Measurements from ENCODE around the gene MACROH2A1.

Gene MACROH2A1

DNA sequence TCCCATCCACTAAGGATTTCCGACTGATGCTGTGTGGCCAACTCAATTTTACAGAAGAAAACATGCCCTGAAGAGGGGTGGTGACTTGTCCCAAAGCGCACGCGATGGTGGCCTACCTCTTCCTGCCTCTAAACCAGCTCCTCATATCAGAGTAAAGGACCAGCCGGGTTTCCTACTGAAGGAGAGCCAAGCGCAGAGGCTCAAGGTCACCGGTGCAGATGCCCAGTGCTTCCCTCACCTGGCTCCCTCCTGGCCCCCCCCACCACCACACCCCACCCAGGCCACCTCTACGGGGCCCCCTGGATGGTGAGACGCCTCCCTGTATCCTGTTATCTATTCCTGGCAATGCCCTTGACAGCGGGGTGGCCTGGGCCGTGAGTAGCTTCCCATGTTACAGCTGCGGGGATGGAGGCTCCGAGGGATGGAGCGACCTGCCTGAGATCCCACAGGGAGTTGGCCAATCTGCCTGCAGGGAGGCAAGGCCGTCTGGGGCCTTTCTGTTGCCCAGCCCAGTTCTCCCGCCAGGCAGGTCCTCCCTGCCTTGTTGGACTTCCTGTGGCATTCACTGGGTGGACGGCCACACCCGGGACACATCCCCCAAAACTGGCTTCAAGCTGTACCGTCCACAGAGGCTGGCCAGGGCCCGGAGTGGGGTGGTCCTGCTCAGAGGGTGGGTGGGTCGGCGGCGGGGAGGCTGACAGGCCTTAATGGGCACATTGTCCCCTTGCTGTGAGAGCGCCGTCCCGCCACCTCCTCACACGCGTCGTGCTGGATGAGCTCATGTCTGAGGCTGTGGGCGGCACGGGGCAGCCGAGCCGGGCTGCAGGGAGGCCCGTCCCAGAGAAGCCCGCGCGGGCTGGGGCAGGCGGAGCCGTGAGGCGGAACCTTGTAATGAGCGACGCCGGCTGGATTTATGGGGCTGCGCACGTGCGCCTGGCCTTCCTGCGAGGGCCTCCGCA is 72.5 kb downstream of the MACROH2A1 start:
- H3K36me3 ChIP-seq (ENCODE audit: insufficient read depth, insufficient read length, low read length): no peaks in the 10 kb centered on the region
- no peaks in the 10 kb centered on the region for H3K27me3 ChIP-seq (ENCODE audit: insufficient read depth, insufficient read length)
- DNase-seq (ENCODE audit: low read depth, low spot score): no peak
- TF ChIP-seq YY1 (IDR thresholded peaks at IDR 0.05; ENCODE audit: insufficient read depth, insufficient read length) (no peak), SUZ12 (IDR thresholded peaks at IDR 0.05; ENCODE audit: extremely low read depth, insufficient read depth, insufficient read length) (no peak), ZNF274 (IDR thresholded peaks at IDR 0.05; ENCODE audit: low read depth, low read length) (no peak)
- no peak overlapping the region for H3K9ac ChIP-seq (ENCODE audit: insufficient read length, low read depth)
- H3K4me3 ChIP-seq (ENCODE audit: insufficient read length, low read depth): no peak overlapping the region
- H3K9me3 ChIP-seq (ENCODE audit: insufficient read depth, low read length): no peaks in the 10 kb centered on the region
- H3K4me1 ChIP-seq (ENCODE audit: insufficient read depth, insufficient read length): peaks cover 4% of the 10 kb centered on the region

DNA sequence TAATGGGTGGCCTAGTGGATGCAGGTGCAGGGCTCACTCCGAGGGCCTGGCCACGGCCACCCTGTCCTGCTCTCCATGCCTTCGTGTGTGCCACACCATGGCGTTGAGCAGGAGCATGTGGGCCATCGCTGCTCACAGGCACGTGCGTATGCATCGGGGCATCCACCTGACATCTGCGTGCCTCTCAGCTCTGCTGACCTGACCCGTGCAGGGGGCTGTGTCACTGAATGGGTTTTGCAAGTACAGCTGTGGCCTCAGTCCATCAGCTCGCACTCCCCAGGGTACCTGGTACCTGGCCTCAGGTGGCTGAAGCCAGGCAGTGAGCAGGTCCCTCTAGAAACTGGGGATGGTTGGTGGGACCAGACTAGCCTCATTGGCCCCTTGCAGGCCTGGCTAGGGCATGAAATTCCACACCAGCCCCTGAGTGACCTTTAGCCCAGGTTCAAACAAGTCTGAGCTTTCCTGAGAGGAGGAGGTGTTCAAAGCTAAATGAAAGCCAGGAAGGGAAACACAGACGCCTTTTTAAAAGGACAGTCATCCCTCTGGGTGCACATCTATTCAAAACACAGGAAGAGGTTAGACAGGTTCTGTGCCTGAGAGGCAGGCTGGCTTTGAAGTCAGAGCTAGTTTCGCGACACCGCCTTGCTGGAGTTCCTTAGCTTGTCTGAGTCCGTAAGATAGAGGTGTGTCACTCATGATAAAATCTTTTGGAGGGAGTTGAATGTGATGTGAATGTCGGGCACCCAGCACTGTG is 74.0 kb downstream of the MACROH2A1 start:
- DNase-seq (ENCODE audit: low read depth, low spot score): no peak
- H3K36me3 ChIP-seq (ENCODE audit: insufficient read depth, insufficient read length, low read length): no peaks in the 10 kb centered on the region
- H3K4me3 ChIP-seq (ENCODE audit: insufficient read length, low read depth): no peak overlapping the region
- H3K27me3 ChIP-seq (ENCODE audit: insufficient read depth, insufficient read length): no peaks in the 10 kb centered on the region
- H3K9ac ChIP-seq (ENCODE audit: insufficient read length, low read depth): no peak overlapping the region
- peaks cover under 1% of the 10 kb centered on the region for H3K4me1 ChIP-seq (ENCODE audit: insufficient read depth, insufficient read length)
- TF ChIP-seq YY1 (IDR thresholded peaks at IDR 0.05; ENCODE audit: insufficient read depth, insufficient read length): no peak
- TF ChIP-seq SUZ12 (IDR thresholded peaks at IDR 0.05; ENCODE audit: extremely low read depth, insufficient read depth, insufficient read length): no peak
- no peak for TF ChIP-seq ZNF274 (IDR thresholded peaks at IDR 0.05; ENCODE audit: low read depth, low read length)
- no peaks in the 10 kb centered on the region for H3K9me3 ChIP-seq (ENCODE audit: insufficient read depth, low read length)

DNA sequence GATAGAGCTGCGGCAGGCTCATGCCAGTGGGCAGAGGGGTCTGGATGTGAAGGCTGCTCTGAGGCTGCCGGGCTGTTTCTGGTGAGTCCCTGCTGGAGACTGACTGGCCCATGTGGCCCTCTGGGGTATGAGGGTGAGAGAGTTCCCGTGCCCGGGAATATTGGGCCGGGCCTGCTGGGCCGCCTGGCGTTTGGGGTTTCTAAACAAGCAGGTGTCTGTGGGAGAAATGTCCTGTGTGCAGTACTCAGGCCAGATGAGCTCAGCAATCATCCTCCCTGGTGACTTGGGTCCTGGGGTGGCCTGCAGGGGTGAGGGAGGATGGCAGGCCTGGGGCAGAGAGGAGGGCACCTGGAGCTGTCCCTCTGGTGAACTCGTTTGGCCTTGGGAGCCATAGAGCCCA is 74.9 kb downstream of the MACROH2A1 start:
- Histone ChIP-seq H3K9me3 (ENCODE audit: insufficient read depth, low read length) (no peaks in the 10 kb centered on the region), H3K36me3 (ENCODE audit: insufficient read depth, insufficient read length, low read length) (no peaks in the 10 kb centered on the region), H3K4me3 (ENCODE audit: insufficient read length, low read depth) (no peak overlapping the region), H3K27me3 (ENCODE audit: insufficient read depth, insufficient read length) (no peaks in the 10 kb centered on the region), H3K9ac (ENCODE audit: insufficient read length, low read depth) (no peak overlapping the region), H3K4me1 (ENCODE audit: insufficient read depth, insufficient read length) (no peaks in the 10 kb centered on the region)
- no peak for TF ChIP-seq SUZ12 (IDR thresholded peaks at IDR 0.05; ENCODE audit: extremely low read depth, insufficient read depth, insufficient read length)
- TF ChIP-seq YY1 (IDR thresholded peaks at IDR 0.05; ENCODE audit: insufficient read depth, insufficient read length): no peak
- no peak for TF ChIP-seq ZNF274 (IDR thresholded peaks at IDR 0.05; ENCODE audit: low read depth, low read length)
- no peak for DNase-seq (ENCODE audit: low read depth, low spot score)

DNA sequence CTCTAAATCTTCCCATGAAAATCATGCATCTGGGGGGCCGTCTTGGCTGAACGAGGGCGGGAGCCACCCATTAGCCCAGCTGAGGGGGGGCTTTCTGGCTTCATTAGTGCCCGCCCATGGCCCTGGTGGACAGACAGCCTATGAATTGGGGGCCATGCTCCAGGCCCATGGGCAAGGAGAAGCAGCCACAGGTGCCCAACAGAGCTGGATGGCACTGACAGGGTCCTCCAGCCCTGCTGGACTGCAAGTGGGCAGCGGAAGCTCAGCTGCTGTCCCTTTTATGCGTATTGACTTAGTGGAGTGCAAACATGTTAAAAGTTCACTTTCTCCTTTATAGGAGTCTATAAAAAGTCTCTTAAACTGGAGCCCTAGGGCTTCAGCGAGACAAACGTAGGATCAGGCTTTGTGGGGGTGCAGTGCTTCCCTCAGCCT is 75.3 kb downstream of the MACROH2A1 start:
- no peak overlapping the region for H3K9ac ChIP-seq (ENCODE audit: insufficient read length, low read depth)
- TF ChIP-seq SUZ12 (IDR thresholded peaks at IDR 0.05; ENCODE audit: extremely low read depth, insufficient read depth, insufficient read length) (no peak), ZNF274 (IDR thresholded peaks at IDR 0.05; ENCODE audit: low read depth, low read length) (no peak), YY1 (IDR thresholded peaks at IDR 0.05; ENCODE audit: insufficient read depth, insufficient read length) (no peak)
- H3K27me3 ChIP-seq (ENCODE audit: insufficient read depth, insufficient read length): no peaks in the 10 kb centered on the region
- H3K4me3 ChIP-seq (ENCODE audit: insufficient read length, low read depth): no peak overlapping the region
- no peak for DNase-seq (ENCODE audit: low read depth, low spot score)
- H3K36me3 ChIP-seq (ENCODE audit: insufficient read depth, insufficient read length, low read length): no peaks in the 10 kb centered on the region
- H3K4me1 ChIP-seq (ENCODE audit: insufficient read depth, insufficient read length): no peaks in the 10 kb centered on the region
- no peaks in the 10 kb centered on the region for H3K9me3 ChIP-seq (ENCODE audit: insufficient read depth, low read length)

DNA sequence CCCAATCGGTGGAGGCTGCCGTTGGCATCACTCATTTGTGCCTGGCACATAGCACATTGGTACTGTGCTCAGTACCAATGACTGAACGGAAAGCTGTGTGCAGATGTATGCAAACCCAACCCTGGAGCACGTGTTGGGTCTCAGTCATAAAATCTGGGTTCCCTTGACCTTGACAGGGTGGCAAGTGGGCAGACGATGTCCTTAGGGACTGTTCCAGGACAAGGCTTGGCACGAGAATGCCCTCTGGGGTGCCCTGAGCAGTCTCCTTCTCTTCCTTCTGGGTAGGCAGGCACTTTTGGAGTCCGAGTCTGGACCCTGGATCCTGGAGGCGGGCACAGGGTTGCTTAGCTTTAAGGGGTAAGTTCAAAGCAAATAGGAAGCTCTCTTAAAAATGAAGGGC is 75.8 kb downstream of the MACROH2A1 start:
- TF ChIP-seq ZNF274 (IDR thresholded peaks at IDR 0.05; ENCODE audit: low read depth, low read length): no peak
- H3K4me1 ChIP-seq (ENCODE audit: insufficient read depth, insufficient read length): no peaks in the 10 kb centered on the region
- no peaks in the 10 kb centered on the region for H3K36me3 ChIP-seq (ENCODE audit: insufficient read depth, insufficient read length, low read length)
- no peaks in the 10 kb centered on the region for H3K9me3 ChIP-seq (ENCODE audit: insufficient read depth, low read length)
- H3K4me3 ChIP-seq (ENCODE audit: insufficient read length, low read depth): no peak overlapping the region
- H3K27me3 ChIP-seq (ENCODE audit: insufficient read depth, insufficient read length): no peaks in the 10 kb centered on the region
- DNase-seq (ENCODE audit: low read depth, low spot score): no peak
- no peak overlapping the region for H3K9ac ChIP-seq (ENCODE audit: insufficient read length, low read depth)

DNA sequence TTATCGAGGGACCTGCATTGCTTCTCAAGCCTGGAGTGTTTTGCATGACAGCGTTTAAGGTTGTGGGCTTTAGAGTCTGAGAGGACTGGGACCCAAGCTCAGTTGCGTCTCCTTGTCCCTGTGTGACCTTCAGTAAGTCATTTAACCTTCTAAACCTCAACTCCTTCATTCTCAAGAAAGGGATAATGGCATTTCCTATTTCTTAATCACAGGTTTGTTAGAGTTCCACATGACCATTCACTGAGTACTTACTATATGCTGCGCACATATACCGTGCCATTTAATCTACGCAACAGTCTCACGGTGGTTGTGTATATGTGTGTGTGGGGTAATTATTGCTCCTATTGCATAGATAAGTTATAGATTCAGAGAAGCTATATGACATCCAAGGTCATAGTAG is 76.3 kb downstream of the MACROH2A1 start:
- Histone ChIP-seq H3K9me3 (ENCODE audit: insufficient read depth, low read length) (no peaks in the 10 kb centered on the region), H3K4me1 (ENCODE audit: insufficient read depth, insufficient read length) (no peaks in the 10 kb centered on the region), H3K27me3 (ENCODE audit: insufficient read depth, insufficient read length) (no peaks in the 10 kb centered on the region), H3K9ac (ENCODE audit: insufficient read length, low read depth) (no peak overlapping the region), H3K4me3 (ENCODE audit: insufficient read length, low read depth) (no peak overlapping the region), H3K36me3 (ENCODE audit: insufficient read depth, insufficient read length, low read length) (no peaks in the 10 kb centered on the region)
- TF ChIP-seq SUZ12 (IDR thresholded peaks at IDR 0.05; ENCODE audit: extremely low read depth, insufficient read depth, insufficient read length): no peak
- no peak for TF ChIP-seq ZNF274 (IDR thresholded peaks at IDR 0.05; ENCODE audit: low read depth, low read length)
- TF ChIP-seq YY1 (IDR thresholded peaks at IDR 0.05; ENCODE audit: insufficient read depth, insufficient read length): no peak
- DNase-seq (ENCODE audit: low read depth, low spot score): no peak

DNA sequence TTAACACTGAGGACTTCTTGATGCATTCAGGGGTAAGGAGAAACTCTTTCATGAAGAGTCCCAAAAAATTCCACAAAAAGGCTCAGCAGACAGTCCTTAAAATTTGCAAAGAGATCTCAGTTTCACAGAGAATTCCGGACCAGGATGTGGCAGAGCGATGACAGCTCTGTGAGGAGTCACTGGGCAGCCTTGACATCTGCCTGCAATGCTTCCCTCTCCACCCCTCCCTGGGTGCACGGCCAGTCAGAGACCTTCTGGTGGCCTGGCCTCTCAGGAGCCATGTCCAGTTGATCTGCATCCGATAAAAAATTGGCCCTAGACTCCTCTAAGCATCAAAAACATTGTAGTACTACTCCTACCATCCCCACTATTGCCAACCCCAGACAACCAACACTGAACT is 76.8 kb downstream of the MACROH2A1 start:
- H3K9ac ChIP-seq (ENCODE audit: insufficient read length, low read depth): no peak overlapping the region
- no peaks in the 10 kb centered on the region for H3K36me3 ChIP-seq (ENCODE audit: insufficient read depth, insufficient read length, low read length)
- H3K4me1 ChIP-seq (ENCODE audit: insufficient read depth, insufficient read length): no peaks in the 10 kb centered on the region
- TF ChIP-seq ZNF274 (IDR thresholded peaks at IDR 0.05; ENCODE audit: low read depth, low read length) (no peak), YY1 (IDR thresholded peaks at IDR 0.05; ENCODE audit: insufficient read depth, insufficient read length) (no peak), SUZ12 (IDR thresholded peaks at IDR 0.05; ENCODE audit: extremely low read depth, insufficient read depth, insufficient read length) (no peak)
- no peaks in the 10 kb centered on the region for H3K27me3 ChIP-seq (ENCODE audit: insufficient read depth, insufficient read length)
- no peak overlapping the region for H3K4me3 ChIP-seq (ENCODE audit: insufficient read length, low read depth)
- DNase-seq (ENCODE audit: low read depth, low spot score): no peak
- H3K9me3 ChIP-seq (ENCODE audit: insufficient read depth, low read length): no peaks in the 10 kb centered on the region
